HG03575 (cell line): ENCODE data around the gene AFDN.
"Not testable (repeated sequence)": the region's sequence is repeated elsewhere in the genome, so short reads cannot be mapped to it uniquely, and the experiment has no call there.

Source experiments
- ATAC-seq: cut with Tn5 transposase; IDR thresholded peaks from one replicate; pipeline ENCODE4 v1.9.1; 2021; ENCODE audit not compliant: unreplicated experiment, insufficient number of reproducible peaks, low FRiP score; ENCODE audit errors: extremely low read depth

Gene AFDN

GRCh38 chr6:168001029-168001332 is 174.3 kb downstream of the AFDN start:
- ATAC-seq: no peak

DNA sequence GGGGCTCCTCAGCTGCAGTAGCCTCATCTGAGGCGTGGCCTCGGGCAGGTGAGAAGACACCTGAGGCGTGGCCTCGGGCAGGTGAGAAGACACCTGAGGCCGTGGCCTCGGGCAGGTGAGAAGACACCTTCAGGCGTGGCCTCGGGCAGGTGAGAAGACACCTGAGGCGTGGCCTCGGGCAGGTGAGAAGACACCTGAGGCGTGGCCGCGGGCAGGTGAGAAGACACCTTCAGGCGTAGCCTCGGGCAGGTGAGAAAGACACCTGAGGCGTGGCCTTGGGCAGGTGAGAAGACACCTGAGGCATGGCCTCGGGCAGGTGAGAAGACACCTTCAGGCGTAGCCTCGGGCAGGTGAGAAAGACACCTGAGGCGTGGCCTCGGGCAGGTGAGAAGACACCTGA is 174.8 kb downstream of the AFDN start:
- ATAC-seq: not testable (repeated sequence)

DNA sequence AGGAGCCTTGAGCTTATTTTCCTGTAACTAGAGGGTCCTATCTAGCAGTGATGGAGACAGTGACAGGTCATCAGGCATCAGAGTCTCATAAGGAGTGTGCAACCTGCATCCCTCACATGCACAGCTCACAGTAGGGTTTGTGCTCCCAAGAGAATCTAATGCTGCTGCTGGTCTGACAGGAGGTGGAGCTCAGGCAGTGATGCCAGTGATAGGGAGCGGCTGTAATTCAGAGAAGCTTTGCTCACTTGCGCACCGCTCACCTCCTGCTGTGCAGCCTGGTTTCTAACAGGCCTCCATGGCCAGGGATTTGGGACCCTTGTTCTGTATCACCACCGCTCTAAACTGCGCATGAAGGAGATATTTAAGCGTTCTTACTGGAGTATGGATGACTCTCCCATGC is 176.1 kb downstream of the AFDN start:
- ATAC-seq: no peak

DNA sequence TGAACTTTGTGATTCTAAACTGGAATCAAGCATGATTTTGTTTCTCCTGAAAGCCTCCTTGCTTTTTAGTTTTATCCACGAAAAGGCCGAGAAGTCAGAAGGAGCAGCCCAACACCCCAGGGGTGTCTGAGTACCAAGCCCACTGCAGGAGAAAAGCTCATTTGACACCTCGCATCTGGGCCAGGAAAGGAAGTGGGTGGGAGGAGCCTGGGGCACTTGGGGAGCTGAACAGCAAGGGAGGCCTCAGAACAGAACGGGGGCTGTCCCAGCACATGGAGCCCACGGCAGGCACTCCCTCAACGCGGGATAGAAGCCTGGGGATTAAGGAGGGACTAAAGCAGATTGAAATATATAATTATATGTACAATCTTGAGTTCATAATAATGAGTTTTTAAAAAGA is 177.3 kb downstream of the AFDN start:
- ATAC-seq: no peak

DNA sequence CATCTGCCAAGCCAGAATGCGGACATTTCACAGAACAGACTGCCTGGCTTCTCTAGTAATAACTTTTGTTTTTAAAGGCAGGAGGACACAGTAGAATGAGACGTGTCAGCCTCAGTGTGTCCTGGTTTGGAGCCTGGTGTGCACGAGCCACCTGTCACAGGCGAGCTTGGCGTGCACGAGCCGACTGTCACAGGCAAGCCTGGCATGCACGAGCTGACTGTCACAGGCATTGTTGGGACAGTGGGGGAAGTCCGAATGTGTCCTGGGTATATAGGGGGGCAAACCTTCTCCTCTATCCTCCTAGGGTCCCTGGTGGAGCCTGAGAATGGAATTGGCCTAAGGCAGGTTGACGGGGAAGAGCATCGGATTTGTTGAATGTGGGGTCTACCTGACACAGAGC is 178.2 kb downstream of the AFDN start:
- ATAC-seq: no peak

GRCh38 chr6:168005796-168006195 is 179.1 kb downstream of the AFDN start:
- ATAC-seq: no peak

DNA sequence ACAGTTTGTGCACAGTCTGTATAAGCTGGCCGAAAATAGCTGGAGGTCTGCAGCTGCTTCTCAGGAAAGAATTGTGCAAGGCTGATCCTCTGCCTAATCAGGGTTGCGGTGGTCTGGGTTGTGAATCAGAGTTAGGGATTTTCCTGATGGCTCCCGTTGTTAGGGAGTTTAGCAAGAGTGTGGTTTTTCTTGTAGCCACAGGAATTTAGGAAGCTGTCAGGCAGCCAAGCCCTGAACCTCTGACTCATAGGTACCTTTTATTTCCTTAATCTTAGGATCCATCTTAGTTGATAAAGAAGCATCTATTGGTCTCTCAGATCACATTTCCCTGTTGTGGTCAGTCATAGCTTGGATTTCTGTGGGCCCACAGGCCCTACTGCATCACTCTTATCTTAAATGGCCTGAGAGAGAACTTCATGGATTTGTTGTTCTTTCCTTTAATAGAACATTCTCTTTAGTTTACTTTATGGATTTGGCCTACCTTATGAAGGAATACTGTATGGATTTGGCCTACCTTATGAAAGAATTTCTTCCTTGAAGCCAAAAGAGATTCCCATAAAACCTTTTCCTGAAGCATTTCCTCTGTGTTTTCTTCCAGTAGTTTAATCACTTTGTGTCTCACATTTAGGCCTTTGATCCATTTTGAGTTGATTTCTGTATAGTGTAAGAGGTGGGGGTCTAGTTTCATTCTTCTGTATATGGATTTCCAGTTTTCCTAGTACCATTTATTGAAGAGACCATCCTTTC is 181.1 kb downstream of the AFDN start:
- no peak for ATAC-seq

- no peak for ATAC-seq
Observed at GRCh38 chr6:168009331-168009730, 182.6 kb downstream of the AFDN start.

DNA sequence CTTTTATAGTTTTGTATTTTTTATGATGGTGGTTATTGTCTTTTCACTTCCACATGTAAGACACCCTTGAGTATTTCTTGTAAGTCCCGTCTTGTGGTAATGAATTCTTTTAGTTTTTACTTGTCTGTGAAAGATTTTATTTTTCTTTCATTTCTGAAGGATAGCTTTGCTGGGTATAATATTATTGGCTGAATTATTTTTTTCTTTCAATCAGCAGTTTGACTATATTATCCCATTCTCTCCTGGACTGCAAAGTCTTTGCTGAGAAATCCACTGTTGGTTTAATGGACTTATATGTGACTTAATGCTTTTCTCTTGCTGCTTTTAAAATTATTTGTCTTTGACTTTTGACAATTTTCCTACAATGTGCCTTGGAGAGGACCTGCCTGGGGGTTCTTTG is 184.6 kb downstream of the AFDN start:
- ATAC-seq: no peak

DNA sequence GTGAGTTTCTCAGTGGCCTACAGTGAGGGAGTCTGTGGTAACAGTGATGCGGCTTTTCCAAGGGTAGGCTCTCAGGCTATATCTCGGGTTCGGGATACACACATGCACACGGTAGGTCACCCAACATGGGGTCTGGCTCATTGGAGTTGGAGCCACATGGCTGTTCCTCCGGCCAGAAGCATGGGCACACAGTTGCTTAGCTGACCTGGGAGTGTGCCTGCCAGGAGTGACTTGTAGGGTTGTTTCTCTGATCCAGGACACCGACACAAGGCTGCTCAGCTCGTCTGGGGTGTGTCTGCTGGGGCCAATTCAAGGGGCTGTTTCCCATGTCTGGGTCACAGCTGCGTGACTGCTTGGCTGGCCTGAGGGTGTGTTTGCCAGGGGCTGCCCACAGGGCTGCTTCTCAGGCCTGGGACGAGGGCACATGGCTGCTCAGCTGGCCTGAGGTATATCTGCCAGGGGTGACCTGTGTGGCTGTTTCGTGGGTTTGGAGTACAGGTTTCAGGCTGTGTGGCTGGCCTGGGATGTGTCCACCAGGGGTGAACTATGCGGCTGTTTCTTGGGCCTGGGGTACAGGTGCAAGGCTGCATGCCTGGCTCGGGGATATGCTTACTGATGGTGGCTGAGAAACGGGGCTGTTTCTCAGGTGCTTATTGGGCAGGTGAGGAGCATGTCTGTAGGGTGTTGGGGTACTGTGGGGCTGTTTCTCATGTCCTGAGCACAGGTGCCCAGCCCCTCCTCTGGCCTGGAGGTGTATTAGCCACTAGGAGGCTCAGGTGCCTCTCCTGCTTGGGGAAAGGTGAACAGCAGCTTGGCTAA is 185.9 kb downstream of the AFDN start:
- ATAC-seq: no peak

DNA sequence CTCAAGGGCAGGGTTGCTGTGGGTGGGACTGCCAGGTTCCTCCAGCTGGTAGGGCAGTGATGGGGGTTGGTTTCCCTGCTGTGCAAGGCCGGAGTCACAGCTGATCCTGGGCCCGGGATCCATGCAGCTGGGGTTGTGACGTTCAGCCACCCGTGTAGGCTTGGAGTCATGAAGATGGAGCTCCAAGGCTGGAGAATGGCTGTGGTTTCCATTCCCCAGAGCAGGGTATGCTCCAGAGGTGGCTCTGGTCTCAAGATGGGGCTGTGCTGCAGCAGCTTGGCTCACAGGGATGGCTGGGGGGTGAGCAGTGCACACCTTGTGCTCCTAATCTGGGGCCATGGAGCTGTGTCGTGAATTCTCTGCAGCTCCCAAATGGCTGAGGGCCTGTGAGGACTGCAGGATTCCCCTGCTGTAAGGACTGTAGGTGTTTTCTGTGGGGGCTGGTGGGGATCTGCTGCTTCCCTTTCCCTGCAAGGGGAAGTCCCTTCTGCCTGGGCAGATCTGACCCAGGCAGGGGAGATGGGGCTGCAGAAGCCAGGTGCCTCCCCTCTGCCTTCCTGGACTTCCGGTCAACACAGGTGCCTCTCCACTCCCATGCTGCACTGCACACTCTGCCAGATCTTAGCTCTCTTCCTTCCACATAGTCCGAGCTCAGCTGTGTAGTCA is 186.7 kb downstream of the AFDN start:
- no peak for ATAC-seq

- no peak for ATAC-seq
Observed at GRCh38 chr6:168014428-168014827, 187.7 kb downstream of the AFDN start.

DNA sequence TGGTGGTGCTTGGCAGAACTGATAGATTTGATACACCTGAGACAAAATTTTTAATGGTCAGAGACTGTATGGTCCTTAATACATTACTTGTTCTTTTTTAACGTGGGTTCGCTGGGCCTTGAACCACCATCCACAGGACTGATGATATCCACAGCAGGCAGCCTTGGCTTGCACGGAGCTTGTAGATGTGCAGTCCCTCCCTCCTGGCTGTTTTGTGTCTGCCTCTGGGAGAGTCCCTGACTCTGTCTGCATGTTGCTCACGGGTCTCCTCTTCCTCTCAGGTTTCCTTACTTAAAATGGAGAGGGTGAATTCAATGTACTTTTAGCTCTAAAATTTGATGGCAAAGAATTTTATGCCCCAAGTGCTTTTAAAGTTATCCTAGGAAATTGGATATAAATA is 188.3 kb downstream of the AFDN start:
- ATAC-seq: no peak

GRCh38 chr6:168015482-168016175 is 188.9 kb downstream of the AFDN start:
- ATAC-seq: no peak

DNA sequence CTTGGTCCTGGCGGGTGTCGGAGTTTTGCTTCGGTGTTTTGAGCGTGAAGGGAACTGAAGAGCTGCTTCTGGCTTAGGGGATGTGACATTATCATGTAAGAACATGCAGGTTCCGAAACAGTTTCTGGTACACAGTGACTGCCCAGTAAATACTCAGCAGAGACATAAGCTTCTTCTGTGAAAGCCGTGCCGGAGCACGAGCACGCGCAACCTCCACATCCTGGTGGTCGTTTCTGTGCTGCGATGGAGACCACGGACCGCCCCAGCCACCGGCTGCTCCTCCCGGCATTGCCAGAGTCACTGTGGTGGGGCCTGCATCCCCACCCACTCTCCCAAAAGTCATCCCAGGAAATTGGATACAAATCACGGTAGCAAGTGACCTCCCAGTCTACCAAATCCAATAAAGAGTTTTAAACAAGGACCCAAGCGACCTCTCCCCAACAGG is 189.5 kb downstream of the AFDN start:
- no peak for ATAC-seq

DNA sequence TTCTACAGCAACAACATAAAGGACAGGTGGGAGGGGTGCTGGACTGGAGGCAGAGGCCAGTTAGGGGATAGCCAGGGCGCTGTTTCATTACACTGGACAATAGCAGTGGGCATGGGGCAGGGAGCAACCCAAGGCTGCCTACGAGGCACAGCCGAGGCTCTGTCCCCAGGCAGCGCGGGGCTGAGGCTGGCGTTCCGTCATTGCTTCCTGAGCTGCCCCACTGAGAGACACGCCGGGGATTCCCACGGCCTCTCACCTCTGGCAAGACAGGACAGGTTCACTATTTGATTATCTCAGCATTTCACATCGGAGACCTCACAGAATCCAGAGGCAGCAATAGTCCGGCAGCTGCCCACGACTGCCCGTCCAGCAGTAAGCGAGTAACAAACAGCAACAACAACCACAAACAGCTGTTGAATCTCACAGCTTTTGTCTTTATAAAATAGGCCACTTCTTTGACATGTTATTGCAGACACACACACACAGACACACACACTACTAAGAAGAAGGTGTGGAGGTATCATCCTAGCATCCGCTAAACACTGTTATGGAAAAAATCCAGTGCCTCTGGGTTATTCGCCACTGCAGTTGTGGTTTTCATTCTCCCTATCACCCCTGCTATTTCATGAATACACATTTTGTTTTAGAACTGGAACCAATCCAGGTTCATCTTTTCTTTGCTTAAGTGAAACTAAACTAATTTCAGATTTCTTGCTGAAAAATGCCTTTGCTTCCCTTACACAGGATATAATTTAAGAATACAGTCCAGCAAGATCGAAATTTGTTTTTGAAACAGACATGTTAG is 190.2 kb downstream of the AFDN start:
- ATAC-seq: no peak

GRCh38 chr6:168017629-168018028 is 190.9 kb downstream of the AFDN start:
- no peak for ATAC-seq

GRCh38 chr6:168018664-168019063 is 192.0 kb downstream of the AFDN start:
- no peak for ATAC-seq

DNA sequence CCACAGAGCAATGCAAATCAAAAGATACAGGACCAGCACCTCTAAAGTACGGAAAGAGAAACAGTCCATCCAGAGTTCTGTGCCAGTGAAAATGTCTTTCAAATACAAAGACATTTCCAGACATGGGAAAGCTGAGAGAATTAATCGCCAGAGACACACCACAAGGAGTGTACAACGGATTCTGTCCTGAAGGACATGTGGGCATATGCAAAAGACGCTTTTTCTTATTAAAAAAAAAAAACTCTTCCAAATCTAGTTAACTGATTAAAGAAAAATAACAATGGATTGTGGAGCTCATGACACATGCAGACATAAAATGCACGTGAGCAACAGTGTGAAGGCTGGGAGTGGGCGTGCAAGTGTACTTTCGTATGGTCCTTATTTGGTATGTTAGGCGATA is 193.5 kb downstream of the AFDN start:
- no peak for ATAC-seq
